NCI-H1930 (cell line): Measurements from ENCODE around the gene GEMIN4.

Experiments used
- DNase-seq, 2 experiments: peaks; one replicate each; lab custom pipeline; 2025; lab: John Stamatoyannopoulos, UW

The GEMIN4 gene

DNA sequence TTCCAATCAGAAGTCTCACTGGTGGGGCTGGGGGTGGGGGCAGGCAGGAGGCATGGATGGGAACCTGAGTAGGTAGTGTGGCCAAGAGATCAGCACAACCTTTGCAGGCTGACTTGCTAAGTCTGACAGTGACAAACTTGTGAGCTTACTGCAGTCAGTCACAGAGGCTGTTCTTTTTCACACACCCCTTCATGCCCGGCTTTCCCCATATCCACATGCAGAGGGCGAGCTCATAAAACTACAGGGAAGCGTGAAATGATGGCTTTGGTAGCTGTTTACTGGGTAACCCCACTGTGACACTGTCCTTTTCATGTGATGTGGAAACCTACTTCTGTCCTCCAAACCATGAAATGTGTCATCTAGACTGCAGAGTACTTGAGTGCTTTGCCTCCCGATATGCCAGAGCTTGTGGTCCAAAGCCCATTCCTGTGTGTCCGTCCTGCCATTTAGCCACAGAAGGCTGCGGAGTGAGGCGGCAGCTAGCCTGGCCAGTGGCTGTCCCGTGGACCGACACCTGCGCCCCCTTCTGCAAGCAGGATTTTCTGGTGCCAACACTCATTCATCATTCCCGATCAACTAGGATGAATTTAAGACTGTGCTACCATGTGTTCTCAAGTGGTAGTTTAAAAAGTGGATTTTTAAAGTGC is 9.8 kb downstream of the GEMIN4 start:
- DNase-seq, result no peak

DNA sequence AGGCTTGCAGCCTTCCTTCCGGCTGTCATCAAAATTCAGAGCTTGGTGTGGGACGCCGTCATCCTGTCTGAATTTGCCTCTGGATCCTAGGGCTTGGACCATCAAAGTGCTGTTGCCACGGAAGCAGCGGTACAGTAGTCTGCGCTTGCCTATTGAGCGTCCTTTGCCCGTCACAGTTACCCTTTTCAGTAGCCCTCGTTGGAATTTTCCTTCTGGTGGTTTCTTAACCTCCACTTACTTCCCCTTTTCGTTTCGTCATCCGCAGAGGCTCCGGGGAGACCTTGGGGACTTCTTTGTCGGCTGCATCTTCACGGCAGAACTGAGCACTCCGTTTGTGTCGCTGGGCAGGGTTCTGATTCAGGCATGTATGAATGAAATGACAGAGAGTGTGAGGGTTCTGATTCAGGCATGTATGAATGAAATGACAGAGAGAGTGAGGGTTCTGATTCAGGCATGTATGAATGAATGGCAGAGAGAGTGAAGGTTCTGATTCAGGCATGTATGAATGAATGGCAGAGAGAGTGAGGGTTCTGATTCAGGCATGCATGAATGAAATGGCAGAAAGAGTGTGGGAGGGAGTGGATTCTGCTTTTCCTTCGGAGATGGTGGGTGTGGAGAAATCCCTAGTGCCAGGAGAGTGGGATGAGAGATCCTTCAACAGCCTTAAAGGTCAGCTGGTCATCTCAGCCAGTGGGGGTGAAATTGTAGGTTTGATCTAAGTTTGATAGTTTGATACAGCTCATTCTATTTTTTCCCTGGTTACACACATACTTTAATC is 11.6 kb downstream of the GEMIN4 start:
- DNase-seq, result no peak

DNA sequence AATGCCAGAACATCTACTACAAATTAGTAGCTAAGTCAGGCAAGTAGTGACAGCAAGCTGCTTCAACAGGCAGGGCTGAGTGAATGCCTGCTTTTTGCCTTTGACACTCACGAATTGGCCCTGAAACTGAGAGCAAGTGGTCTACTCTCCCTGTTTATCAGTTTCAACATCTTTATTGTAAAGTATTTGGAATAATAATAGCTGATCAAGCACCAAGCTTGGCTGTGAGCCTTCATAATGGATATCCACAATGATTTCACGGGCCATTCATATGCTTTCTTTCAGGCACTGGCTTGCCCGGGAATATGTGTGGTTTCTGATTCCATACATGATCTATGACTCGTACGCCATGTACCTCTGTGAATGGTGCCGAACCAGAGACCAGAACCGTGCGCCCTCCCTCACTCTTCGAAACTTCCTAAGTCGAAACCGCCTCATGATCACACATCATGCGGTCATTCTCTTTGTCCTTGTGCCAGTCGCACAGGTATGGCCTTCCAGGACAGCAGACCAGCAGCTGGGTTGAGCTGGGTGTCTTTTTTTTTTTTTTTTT is 14.4 kb downstream of the GEMIN4 start:
- no peak for DNase-seq

DNA sequence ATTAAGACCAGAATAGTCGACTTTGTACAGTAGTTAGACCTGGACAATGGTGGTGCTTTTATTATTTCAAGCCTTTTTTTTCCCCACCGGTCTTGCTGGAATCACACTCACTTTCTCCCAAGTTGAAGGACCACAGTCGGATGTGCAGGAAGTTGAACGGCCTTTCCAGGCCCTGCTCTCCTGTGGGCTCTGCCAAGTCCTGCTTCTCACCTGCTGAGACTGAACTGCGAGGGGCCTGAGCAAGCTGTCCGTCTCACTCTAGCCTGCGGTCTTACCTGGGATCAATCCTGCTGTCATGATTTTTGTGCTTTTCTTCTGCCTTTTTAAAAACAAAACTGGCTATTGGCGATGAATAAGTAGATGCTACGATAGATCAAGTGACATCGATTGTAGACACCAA is 18.3 kb downstream of the GEMIN4 start:
- no peak for DNase-seq

DNA sequence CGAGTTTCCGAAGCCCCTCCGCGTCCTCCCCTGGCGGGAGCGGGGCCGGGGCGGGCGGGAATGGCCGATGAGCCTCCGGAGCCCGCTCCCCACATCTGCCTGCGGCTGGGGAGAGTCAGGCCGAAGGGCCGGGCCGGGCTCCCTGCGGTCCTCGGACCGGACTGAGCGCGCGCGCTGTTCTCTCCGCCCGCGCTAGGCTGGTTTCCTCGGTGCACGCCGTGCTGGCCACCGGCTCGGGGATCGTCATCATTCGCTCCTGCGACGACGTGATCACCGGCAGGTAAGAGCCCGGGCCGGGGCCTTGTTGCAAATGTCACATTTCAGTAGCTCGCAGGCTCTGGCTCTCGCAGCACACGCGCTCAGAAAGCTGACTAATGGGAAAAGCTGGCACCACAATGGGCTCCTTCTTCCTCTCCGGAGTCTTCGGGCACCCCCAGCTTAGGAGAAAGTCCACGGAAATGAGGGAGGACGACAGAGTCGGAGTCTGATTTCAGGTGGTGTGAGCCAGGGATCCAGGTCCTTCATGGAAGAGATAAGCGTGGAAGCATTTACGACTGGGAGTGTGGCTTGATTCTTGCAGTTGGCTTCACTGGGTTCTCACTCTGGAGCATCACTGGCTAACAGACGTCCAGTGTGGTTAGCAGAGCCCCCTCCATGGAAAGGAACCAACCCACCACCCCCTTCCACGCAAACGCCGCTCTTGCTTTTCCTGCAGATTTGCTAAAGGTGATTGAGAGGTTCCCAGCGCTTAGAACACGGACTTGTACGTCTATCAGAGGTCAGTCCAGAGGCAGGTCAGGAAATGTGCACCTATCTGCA is 19.0 kb downstream of the GEMIN4 start:
- DNase-seq, result no peak

DNA sequence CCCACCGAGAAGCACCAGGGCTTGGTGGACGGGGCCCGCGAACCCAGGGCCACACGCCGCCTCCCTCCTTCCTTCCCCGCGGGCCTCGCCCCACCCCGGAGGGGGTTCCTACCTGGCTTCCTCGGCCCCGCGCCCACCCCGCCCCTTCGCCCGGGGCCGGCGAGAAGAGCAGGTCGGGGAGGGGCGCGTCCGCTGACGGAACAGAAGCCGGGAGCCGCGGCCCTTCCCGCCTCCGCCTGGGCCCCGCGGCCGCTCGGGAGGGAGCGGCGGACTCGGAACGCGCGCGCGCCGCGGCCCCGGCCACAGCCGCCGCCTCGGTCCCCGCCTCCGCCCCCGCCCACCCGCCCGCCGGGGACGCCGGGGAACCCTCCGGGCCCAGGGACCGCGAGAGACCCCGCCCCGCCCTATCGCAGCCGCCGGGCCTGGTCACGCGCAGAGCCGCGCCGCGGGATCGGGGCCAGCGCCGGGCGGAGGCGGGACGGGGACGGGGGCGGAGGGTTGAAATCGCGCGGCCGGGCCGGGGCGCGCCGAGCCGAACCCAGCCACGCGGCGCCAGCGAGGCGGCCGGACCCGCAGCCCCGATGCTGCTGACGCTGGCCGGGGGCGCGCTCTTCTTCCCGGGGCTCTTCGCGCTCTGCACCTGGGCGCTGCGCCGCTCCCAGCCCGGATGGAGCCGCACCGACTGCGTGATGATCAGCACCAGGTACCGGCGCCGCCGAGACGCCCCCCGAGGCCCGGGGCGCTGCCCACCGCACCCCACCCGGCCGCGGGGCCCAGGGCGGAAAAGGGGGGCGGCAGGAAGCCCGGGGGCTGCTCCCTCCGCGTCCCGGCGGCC is 19.8 kb downstream of the GEMIN4 start, which contains the start of gene TLCD3A:
TLCD3A (plus strand) TSS at position 530 of the 835 bp plus-strand sequence; CDS start at position 582, 52 bp downstream.
- peak; percentile 33 to 48 for DNase-seq

DNA sequence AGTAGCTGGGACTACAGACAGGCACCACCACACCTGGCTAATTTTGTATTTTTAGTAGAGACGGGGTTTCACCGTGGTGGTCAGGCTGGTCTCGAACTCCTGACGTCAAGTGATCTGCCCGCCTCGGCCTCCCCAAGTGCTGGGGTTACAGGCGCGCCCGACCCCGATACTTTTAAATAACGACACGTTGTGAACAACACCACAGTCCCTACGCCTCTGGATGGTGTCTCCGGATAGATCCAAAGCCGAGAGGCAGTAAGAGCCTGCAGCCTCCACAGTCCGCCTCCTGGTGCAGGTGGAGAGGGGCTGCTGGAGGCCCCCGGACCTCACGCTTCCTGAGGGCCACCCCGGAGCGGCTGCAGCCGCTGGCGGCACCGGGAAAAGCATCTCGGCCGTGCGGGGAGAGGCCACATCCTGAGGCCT is 20.4 kb downstream of the GEMIN4 start:
- no peak for DNase-seq

DNA sequence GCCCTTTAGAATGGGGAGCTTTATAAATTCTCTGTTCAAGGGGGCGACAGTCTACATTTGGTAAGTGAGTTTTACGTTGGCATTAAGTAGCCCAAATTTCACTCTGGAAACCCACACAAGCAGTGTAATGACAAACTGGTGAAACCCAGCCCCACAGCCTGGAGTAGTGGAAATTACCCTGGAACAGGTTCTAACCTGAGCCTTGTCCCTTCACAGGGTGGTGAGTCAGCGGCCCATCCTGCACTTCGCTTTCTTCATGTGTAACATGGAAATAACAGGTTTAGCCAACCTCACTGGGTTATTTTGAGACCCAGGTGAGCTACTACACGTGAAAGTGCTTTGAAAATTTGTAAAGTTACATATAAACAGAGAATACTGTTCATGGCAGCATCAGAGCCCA is 23.2 kb downstream of the GEMIN4 start:
- DNase-seq, result no peak

DNA sequence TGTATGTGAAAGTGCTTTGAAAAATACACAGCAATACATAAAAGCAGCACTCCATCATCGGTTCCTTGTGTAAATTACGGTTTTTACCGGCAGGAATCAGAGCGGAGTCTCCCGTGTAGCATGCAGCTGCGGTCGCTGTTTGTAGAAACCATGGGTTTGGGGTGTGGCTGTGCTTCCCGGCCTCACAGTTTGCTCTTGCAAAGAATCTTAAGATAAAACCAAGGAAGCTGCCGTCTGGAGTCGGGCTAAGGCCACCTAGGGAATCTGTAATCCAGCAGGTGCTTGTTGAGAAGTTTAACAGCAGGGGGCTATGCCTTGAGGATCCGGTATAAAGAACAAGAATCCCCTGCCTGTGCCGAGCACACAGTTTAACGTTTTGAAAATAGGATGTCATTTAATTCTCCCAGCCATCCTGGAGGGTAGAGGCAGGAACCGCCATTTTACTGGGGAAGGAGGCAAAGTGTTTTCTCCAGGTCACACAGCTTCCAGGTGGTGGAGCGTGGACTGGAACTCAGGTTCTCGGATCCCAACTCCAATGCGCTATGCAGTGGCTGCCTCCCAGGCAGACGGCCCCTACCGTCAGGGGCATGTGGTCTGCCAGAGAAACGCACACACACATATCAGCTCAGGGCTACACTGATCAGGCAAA is 25.7 kb downstream of the GEMIN4 start:
- DNase-seq, result no peak

DNA sequence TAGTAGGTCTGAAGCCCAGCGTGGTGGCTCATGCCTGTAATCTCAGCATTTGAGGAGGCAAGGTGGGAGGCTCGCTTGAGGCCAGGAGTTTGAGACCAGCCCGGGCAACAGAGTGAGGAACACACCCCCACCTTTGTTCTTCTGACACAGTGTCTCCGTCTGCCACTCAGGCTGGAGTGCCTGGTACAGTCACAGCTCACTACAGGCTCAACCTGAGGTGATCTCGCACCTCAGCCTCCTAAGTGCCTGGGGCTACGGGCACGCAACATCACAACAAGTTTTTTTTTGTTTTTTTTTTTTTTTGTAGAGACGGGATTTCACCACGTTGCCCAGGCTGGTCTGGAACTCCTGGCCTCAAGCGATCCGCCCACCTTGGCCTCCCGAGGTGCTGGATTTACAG is 26.3 kb downstream of the GEMIN4 start:
- DNase-seq, result no peak

DNA sequence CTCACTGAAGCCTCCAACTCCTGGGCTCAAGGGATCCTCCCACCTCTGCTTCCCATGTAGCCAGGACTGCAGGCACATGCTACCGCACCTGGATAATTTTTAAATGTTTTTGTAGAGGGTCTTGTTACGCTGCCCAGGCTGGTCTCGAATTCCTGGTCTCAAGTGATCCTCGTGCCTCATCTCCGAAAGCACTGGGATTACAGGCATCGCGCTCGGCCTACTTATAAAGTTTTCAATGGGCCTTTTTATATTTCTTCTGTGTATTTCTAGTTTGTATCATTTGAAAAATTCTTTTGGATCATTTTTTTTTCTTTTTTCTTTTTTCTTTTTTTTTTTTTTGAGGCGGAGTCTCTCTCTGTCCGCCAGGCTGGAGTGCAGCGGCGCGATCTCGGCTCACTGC is 27.0 kb downstream of the GEMIN4 start:
- no peak for DNase-seq

DNA sequence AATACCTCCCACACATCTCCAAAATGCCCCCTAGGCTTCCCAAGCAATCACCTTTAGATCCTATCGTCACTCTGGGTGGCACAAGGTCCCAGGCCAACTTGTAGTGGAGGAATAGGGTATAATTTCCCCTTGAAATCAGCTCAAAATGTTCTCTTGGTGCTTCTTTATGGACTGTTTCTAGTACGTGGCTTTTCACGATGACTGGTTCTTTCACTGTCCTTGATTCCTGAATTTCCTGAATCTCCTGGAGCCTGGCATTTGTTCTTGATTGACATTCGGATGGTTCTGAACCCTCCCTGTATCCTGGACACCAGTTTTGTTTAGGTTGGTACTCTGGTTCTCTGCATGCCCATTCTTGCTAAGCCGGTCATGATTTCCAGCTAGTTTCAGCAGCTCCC is 30.5 kb downstream of the GEMIN4 start:
- DNase-seq, result no peak

DNA sequence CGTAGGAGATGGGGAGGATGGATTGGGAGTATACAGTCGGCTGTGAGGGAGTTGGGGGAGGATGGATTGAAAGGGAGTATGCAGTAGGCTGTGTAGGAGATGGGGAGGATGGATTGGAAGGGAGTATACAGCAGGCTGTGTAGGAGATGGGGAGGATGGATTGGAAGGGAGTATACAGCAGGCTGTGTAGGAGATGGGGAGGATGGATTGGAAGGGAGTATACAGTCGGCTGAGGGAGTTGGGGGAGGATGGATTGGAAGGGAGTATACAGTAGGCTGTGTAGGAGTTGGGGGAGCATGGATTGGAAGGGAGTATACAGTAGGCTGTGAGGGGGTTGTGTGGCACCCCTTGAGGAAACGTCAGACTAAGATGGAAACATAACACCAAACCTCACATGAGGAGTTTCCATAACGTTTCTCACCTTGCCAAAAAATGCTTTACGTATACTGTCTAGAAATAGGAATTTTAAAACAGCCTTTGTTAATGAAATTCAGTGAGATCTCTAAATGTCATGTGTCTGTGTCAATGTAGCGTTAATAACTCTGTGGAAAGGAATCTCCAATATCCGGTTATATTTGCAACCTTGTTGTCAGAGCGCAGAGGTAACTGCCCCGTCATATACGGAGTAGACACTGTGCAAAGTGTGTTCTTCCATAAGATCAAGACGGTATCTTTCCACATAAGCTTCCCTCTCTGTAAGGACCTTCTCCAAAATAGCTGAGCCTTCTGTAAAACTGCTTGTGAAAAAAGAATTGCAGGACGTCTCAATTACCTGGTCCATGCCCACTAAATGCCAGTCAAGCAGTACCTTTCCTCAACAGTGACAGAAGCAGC is 31.1 kb downstream of the GEMIN4 start:
- no peak for DNase-seq

DNA sequence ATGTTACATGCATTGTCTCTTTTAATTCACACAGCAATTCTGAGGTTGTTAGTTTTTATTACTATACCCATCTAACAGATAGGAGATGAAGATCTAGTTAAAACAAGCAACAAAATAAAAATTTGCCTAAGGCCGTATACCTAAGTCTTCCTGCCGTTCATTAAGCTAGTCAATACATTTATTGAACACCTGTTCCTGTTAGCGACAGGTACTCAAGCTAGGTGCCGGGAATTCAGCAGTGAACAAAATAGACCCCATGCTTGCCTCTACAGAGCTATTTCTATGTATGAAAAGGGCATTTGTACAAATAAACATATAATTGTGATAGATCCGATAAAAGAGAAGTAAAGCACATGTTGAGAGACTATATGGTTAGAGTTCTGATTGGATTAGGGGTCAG is 34.0 kb downstream of the GEMIN4 start:
- DNase-seq, result no peak

DNA sequence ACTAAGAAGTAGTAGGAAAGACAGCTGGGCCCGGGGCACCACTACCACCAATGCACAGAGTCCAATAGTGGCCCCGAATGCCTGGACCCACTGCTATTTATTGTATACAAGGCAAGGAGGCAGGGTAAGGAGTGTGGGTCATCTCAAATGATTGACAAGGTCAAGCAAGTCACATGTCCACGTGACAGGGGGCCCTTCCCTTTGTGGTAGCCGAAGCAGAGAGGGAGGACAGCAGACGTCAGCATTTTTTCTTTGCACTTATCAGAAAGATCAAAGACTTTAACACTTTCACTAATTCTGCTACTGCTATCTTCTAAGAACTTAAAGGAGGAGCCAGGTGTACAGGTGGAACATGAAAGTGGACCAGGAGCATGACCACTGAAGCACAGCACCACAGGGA is 43.9 kb downstream of the GEMIN4 start:
- DNase-seq, result no peak

DNA sequence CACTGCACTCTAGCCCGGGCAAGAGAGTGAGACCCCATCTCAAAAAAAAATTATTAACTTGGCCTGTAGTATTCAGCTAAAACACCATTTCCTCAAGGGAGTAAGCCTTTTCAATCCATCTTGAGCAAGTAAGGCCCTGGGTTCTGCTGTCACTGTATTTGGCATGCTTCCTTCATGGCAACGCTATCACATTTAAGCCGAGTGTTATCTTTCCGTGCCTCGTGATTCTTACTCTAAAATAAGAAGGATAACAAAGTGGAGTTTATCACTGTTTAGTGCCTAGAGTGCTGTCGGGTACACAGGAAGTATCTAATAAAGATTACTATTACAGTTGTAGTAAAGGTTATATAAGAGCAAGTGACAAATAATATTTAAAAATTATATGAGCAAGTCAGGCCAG is 46.2 kb downstream of the GEMIN4 start:
- DNase-seq, result no peak

DNA sequence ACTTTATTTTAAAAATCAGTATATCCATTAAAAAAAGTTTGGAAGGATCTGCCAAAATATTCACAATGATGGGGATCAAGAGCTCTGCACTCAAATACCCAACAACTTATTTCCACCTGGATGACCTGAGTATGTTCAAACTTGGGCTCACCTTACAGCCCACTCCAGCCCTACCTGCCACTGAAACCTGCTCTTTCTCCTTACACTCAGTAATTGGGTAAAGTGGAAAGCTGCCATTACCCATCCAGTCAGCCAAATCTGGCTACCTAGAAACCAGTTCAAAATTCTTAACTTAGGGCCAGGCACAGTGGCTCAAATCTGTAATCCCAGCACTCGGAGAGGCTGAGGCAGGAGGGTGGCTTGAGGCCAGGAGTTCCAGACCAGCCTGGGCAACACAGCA is 47.1 kb downstream of the GEMIN4 start:
- no peak for DNase-seq

DNA sequence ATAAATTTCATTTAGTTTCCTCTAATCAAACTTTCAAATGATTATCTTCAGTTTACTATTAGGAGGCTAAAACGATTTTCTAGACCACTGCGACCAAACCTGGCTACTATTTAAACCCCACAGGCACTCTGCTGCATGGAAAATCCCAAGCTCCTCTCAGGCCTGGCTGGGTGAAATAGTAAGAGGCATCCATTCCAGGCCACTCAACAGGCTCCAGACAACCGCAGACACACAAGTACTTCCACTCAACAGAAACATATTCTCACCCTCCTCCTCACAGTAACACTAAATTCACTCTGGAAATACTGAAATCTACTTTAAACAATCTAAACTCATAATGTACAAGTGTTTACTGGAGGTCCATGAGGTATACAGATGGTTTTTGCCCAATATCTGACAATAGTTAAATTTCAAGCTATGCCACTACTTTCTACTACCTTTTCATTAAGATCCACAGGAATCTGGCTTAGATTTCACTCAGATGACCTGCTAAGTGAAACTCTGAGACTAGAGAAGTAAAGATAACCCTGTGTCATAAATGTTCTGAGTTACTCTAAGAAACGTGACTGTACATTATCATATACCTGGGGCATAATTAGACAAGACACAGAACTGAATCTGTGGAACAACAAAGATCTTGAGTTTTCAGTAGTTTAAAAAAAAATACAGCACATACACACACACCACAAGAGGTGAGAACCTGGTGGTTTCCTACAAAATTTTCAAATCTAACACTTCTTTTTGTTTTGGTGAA is 47.8 kb downstream of the GEMIN4 start:
- DNase-seq, result no peak

DNA sequence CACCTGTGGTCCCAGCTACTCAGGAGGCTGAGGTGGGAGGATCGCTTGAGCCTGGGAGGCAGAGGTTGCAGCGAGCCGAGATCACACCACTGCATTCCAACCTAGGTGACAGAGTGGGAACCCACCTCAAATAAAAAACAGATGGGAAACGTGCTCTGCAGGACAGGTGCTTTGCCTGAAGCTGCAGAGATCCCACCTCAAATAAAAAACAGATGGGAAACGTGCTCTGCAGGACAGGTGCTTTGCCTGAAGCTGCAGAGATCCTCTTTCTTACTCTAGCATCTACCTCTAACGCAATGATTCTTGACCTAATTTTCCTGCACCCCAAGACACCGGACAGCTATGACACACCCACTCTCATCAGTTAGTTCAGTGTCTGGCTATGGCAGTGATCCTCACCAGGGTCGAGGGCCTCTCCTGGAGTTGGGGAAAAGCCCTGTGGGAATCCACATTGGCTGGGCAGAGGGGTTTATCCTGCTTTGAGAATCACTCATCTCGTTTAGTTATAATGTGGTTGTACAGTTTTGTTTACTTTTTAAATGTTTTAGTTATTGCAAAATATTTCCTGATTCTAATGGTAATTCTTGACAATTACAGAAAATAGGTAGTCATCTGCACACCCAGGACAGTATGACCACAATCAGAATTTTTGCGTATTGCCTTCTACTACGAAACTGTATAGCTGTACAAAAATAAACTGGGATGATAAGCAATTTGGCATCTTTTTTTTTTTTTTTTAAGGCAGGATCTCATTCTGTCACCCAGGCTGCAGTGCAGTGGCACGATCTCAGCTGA is 48.8 kb downstream of the GEMIN4 start:
- DNase-seq, result no peak
